Measurements from ENCODE around the gene CARD14. TPM values are rescaled to one million over a fixed set of nuclear protein-coding genes. Genes with fewer than 3 reads are reported as not detected.

Gene CARD14
- total and polyA plus RNA-seq, 2 experiments from 2014 or later, result 0.08 to 0.52 TPM

DNA sequence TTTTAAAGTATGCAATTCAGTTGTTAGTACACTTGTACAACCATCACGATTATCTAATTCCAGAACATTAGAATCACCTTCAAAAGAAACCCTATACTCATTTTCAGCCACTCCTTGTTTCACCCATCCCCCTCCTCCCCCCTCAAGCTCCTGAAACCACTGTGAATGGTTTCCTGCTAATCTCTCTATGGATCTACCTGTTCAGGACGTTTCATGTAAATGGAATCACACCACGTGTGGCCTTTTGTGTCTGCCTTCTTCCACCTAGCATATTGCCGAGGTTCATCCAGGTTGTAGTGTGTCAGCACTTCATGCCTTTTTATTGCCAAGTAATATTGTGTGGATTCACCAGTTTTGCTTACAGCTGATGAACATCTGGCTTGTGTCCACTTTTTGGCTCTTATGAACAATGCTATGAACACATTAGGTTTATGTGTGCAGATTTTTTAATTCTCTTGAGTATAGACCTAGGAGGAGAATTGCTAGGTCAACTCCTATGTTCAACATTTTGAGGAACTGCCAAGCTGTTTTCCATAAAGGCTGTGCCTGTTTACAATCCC lies 40.7 kb upstream of the CARD14 start (continued):
- TF ChIP-seq, protein P1, sequence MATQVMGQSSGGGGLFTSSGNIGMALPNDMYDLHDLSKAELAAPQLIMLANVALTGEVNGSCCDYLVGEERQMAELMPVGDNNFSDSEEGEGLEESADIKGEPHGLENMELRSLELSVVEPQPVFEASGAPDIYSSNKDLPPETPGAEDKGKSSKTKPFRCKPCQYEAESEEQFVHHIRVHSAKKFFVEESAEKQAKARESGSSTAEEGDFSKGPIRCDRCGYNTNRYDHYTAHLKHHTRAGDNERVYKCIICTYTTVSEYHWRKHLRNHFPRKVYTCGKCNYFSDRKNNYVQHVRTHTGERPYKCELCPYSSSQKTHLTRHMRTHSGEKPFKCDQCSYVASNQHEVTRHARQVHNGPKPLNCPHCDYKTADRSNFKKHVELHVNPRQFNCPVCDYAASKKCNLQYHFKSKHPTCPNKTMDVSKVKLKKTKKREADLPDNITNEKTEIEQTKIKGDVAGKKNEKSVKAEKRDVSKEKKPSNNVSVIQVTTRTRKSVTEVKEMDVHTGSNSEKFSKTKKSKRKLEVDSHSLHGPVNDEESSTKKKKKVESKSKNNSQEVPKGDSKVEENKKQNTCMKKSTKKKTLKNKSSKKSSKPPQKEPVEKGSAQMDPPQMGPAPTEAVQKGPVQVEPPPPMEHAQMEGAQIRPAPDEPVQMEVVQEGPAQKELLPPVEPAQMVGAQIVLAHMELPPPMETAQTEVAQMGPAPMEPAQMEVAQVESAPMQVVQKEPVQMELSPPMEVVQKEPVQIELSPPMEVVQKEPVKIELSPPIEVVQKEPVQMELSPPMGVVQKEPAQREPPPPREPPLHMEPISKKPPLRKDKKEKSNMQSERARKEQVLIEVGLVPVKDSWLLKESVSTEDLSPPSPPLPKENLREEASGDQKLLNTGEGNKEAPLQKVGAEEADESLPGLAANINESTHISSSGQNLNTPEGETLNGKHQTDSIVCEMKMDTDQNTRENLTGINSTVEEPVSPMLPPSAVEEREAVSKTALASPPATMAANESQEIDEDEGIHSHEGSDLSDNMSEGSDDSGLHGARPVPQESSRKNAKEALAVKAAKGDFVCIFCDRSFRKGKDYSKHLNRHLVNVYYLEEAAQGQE (IDR thresholded peaks at IDR 0.05; ENCODE audit: unreplicated experiment), result no peak
- TF ChIP-seq POLR2AphosphoS5 (IDR thresholded peaks at IDR 0.05; ENCODE audit: low read depth), result no peak
- no peak for TF ChIP-seq JUNB (IDR thresholded peaks at IDR 0.05; ENCODE audit: unreplicated experiment)
- TF ChIP-seq, protein P2, sequence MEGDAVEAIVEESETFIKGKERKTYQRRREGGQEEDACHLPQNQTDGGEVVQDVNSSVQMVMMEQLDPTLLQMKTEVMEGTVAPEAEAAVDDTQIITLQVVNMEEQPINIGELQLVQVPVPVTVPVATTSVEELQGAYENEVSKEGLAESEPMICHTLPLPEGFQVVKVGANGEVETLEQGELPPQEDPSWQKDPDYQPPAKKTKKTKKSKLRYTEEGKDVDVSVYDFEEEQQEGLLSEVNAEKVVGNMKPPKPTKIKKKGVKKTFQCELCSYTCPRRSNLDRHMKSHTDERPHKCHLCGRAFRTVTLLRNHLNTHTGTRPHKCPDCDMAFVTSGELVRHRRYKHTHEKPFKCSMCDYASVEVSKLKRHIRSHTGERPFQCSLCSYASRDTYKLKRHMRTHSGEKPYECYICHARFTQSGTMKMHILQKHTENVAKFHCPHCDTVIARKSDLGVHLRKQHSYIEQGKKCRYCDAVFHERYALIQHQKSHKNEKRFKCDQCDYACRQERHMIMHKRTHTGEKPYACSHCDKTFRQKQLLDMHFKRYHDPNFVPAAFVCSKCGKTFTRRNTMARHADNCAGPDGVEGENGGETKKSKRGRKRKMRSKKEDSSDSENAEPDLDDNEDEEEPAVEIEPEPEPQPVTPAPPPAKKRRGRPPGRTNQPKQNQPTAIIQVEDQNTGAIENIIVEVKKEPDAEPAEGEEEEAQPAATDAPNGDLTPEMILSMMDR (conservative IDR thresholded peaks at IDR 0.05; ENCODE audit: low read depth in 2 of 2), result no peak
- TF ChIP-seq EZH2phosphoT487 (IDR thresholded peaks at IDR 0.05; ENCODE audit: unreplicated experiment), result no peak
- no peak for TF ChIP-seq STAT1 (IDR thresholded peaks at IDR 0.05; ENCODE audit: unreplicated experiment)

DNA sequence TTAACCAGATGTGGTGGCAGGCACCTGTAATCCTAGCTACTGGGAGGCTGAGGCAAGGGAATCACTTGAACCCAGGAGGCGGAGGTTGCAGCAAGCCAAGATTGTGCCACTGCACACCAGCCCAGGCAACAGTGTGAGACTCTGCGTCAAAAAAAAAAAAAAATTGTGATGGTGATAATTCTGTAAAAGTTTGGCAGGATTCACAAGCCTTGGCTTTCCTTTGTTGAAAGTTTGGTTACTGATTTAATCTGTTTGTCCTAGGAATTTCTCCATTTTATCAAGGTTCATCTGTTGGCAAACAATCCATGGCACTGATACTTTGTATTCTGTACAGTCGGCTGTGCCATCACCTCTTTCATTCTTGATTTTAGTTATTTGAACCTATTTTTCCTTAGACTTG lies 38.8 kb upstream of the CARD14 start:
- no peak overlapping the region for H3K4me2 ChIP-seq
- no peak overlapping the region for H3K4me3 ChIP-seq
- H3K36me3 ChIP-seq (ENCODE audit: insufficient read depth), result peaks cover 23% of the 10 kb centered on the region
- peaks cover 13% of the 10 kb centered on the region for H3K4me1 Mint-ChIP-seq
- ATAC-seq (no peak), DNase-seq (ENCODE audit: low spot score) (no peak)
- H3K27ac ChIP-seq (ENCODE audit: low read depth), result no peak overlapping the region
- no peaks in the 10 kb centered on the region for H3K79me2 ChIP-seq (replicated peaks; ENCODE audit: insufficient read depth)
- H3F3A ChIP-seq (replicated peaks; ENCODE audit: low read depth), result 0 out of 2 replicates have a peak, but pooled peaks cover 16% of the 10 kb centered on the region
- no peak overlapping the region for H3K4me3 Mint-ChIP-seq
- H3K9me3 Mint-ChIP-seq, result no peaks in the 10 kb centered on the region
- peaks cover 1% of the 10 kb centered on the region for H3K27me3 Mint-ChIP-seq (ENCODE audit: insufficient read depth, low read depth, poor library complexity)
- no peak overlapping the region for H3K27ac Mint-ChIP-seq
- no peaks in the 10 kb centered on the region for H3K9me2 ChIP-seq (ENCODE audit: insufficient read depth)
- H3K27me3 ChIP-seq (ENCODE audit: insufficient read depth), result no peaks in the 10 kb centered on the region
- no peak overlapping the region for H2AFZ ChIP-seq
- peaks cover 12% of the 10 kb centered on the region for H4K20me1 ChIP-seq (replicated peaks; ENCODE audit: insufficient read depth)
- peaks cover 35% of the 10 kb centered on the region for H3K36me3 Mint-ChIP-seq (ENCODE audit: low read depth)
- 0 out of 2 replicates have a peak, but pooled peaks cover 5% of the 10 kb centered on the region for H3K4me1 ChIP-seq (ENCODE audit: insufficient read depth)
- TF ChIP-seq, protein P3, sequence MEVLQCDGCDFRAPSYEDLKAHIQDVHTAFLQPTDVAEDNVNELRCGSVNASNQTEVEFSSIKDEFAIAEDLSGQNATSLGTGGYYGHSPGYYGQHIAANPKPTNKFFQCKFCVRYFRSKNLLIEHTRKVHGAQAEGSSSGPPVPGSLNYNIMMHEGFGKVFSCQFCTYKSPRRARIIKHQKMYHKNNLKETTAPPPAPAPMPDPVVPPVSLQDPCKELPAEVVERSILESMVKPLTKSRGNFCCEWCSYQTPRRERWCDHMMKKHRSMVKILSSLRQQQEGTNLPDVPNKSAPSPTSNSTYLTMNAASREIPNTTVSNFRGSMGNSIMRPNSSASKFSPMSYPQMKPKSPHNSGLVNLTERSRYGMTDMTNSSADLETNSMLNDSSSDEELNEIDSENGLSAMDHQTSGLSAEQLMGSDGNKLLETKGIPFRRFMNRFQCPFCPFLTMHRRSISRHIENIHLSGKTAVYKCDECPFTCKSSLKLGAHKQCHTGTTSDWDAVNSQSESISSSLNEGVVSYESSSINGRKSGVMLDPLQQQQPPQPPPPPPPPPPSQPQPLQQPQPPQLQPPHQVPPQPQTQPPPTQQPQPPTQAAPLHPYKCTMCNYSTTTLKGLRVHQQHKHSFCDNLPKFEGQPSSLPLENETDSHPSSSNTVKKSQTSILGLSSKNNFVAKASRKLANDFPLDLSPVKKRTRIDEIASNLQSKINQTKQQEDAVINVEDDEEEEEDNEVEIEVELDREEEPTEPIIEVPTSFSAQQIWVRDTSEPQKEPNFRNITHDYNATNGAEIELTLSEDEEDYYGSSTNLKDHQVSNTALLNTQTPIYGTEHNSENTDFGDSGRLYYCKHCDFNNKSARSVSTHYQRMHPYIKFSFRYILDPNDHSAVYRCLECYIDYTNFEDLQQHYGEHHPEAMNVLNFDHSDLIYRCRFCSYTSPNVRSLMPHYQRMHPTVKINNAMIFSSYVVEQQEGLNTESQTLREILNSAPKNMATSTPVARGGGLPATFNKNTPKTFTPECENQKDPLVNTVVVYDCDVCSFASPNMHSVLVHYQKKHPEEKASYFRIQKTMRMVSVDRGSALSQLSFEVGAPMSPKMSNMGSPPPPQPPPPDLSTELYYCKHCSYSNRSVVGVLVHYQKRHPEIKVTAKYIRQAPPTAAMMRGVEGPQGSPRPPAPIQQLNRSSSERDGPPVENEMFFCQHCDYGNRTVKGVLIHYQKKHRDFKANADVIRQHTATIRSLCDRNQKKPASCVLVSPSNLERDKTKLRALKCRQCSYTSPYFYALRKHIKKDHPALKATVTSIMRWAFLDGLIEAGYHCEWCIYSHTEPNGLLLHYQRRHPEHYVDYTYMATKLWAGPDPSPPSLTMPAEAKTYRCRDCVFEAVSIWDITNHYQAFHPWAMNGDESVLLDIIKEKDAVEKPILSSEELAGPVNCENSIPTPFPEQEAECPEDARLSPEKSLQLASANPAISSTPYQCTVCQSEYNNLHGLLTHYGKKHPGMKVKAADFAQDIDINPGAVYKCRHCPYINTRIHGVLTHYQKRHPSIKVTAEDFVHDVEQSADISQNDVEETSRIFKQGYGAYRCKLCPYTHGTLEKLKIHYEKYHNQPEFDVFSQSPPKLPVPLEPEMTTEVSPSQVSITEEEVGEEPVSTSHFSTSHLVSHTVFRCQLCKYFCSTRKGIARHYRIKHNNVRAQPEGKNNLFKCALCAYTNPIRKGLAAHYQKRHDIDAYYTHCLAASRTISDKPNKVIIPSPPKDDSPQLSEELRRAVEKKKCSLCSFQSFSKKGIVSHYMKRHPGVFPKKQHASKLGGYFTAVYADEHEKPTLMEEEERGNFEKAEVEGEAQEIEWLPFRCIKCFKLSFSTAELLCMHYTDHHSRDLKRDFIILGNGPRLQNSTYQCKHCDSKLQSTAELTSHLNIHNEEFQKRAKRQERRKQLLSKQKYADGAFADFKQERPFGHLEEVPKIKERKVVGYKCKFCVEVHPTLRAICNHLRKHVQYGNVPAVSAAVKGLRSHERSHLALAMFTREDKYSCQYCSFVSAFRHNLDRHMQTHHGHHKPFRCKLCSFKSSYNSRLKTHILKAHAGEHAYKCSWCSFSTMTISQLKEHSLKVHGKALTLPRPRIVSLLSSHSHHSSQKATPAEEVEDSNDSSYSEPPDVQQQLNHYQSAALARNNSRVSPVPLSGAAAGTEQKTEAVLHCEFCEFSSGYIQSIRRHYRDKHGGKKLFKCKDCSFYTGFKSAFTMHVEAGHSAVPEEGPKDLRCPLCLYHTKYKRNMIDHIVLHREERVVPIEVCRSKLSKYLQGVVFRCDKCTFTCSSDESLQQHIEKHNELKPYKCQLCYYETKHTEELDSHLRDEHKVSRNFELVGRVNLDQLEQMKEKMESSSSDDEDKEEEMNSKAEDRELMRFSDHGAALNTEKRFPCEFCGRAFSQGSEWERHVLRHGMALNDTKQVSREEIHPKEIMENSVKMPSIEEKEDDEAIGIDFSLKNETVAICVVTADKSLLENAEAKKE (CRISPR knock-in tag; IDR thresholded peaks at IDR 0.05), result no peak
- TF ChIP-seq POLR2AphosphoS5 (IDR thresholded peaks at IDR 0.05; ENCODE audit: low read depth) (no peak), ZNF114 (CRISPR knock-in tag; IDR thresholded peaks at IDR 0.05) (no peak), CREB1 (CRISPR knock-in tag; IDR thresholded peaks at IDR 0.05; ENCODE audit: low read depth) (no peak), NANOG (IDR thresholded peaks at IDR 0.05; ENCODE audit: borderline replicate concordance) (no peak), JUNB (IDR thresholded peaks at IDR 0.05; ENCODE audit: unreplicated experiment) (no peak), STAT1 (IDR thresholded peaks at IDR 0.05; ENCODE audit: unreplicated experiment) (no peak), ZNF331 (CRISPR knock-in tag; IDR thresholded peaks at IDR 0.05; ENCODE audit: low read depth) (no peak), EZH2 (IDR thresholded peaks at IDR 0.05; ENCODE audit: low read depth, unreplicated experiment) (no peak)
- TF ChIP-seq, protein P4, sequence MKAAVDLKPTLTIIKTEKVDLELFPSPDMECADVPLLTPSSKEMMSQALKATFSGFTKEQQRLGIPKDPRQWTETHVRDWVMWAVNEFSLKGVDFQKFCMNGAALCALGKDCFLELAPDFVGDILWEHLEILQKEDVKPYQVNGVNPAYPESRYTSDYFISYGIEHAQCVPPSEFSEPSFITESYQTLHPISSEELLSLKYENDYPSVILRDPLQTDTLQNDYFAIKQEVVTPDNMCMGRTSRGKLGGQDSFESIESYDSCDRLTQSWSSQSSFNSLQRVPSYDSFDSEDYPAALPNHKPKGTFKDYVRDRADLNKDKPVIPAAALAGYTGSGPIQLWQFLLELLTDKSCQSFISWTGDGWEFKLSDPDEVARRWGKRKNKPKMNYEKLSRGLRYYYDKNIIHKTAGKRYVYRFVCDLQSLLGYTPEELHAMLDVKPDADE (IDR thresholded peaks at IDR 0.05), result no peak
